OCI-LY3 (cell line): ENCODE data around the gene BIRC7.

Source experiments
- H2AFZ ChIP-seq: fragments of 200-600, 300-600 bp; shearing (Covaris generic); 2 replicates; pipeline ENCODE4 v1.6.0; 2014; ENCODE audit warnings: antibody characterized with exemption, low read depth, low read length
- H3K27ac ChIP-seq: fragments of 200-600, 300-600 bp; sonication (generic); 2 replicates; pipeline ENCODE4 v1.5.1; 2014; ENCODE audit warnings: mild to moderate bottlenecking, low read length, moderate library complexity, mixed read lengths
- H3K27me3 ChIP-seq: fragments of 200-600, 300-600 bp; sonication (generic); 2 replicates; pipeline ENCODE4 v1.6.1; 2014; ENCODE audit warnings: low read depth, low read length, mixed read lengths
- H3K36me3 ChIP-seq: fragments of 200-600, 300-600 bp; sonication (generic); replicated peaks from 2 replicates; pipeline ENCODE3; 2014; ENCODE audit warnings: low read depth, low read length, mixed read lengths
- H3K4me1 ChIP-seq: fragments of 300-600, 200-600 bp; sonication (generic); 2 replicates; pipeline ENCODE4 v1.6.1; 2014; ENCODE audit warnings: low read length, mixed read lengths
- H3K4me2 ChIP-seq: fragments of 200-600, 300-600 bp; sonication (generic); 2 replicates; pipeline ENCODE4 v1.6.1; 2014; ENCODE audit warnings: low read length, mixed read lengths
- H3K4me3 ChIP-seq: fragments of 300-600, 200-600 bp; sonication (generic); 2 replicates; pipeline ENCODE4 v1.5.1; 2014; ENCODE audit warnings: antibody characterized with exemption, mild to moderate bottlenecking, low read length, moderate library complexity
- H3K79me2 ChIP-seq: fragments of 300-600, 200-600 bp; shearing (Covaris generic); 2 replicates; pipeline ENCODE4 v1.6.1; 2014; ENCODE audit warnings: mild to moderate bottlenecking, low read length, mixed read lengths
- H3K9ac ChIP-seq: fragments of 300-600, 200-600 bp; shearing (Covaris generic); 2 replicates; pipeline ENCODE4 v1.6.0; 2014; ENCODE audit warnings: mild to moderate bottlenecking, low read length, moderate library complexity
- H3K9me3 ChIP-seq: fragments of 200-600, 300-600 bp; shearing (Covaris generic); 2 replicates; pipeline ENCODE4 v1.6.1; 2014; ENCODE audit warnings: low read length, mixed read lengths; ENCODE audit not compliant: insufficient read depth
- H4K20me1 ChIP-seq: fragments of 200-600, 300-600 bp; sonication (generic); 2 replicates; pipeline ENCODE4 v1.6.1; 2016; ENCODE audit warnings: low read length, mixed read lengths; ENCODE audit not compliant: insufficient read depth
- CTCF ChIP-seq: fragments of 200-600, 300-600 bp; sonication (generic); IDR thresholded peaks from 2 replicates; pipeline ENCODE4 v1.5.1; 2014; ENCODE audit warnings: antibody characterized with exemption, low read length, low read depth
- EZH2phosphoT487 ChIP-seq: fragments of 200-600 bp; shearing (Covaris generic); IDR thresholded peaks from 2 replicates; pipeline ENCODE4 v1.6.1; 2018; ENCODE audit warnings: antibody characterized with exemption, mixed run types, low read depth

The BIRC7 gene

GRCh38 chr20:63216041-63216848 lies 19.5 kb upstream of the BIRC7 start, which contains the start of gene YTHDF1:
Gene YTHDF1 (minus strand): TSS chr20:63216131. CDS start chr20:63215892, 239 bp downstream.
- H4K20me1 ChIP-seq = peaks cover 23% of the 10 kb centered on the region
- peak within 1 kb of the TSS; percentile 98 for H3K9ac ChIP-seq
- H3K27ac ChIP-seq = peak within 1 kb of the TSS; percentile 54
- H3K79me2 ChIP-seq = peaks cover 47% of the 10 kb centered on the region
- H3K36me3 ChIP-seq = peaks cover 26% of the 10 kb centered on the region
- peaks cover 14% of the 10 kb centered on the region for H3K4me1 ChIP-seq
- H3K9me3 ChIP-seq = no peaks in the 10 kb centered on the region
- peaks cover 4% of the 10 kb centered on the region; the same call in 1 of the 2 replicates for H3K27me3 ChIP-seq
- H3K4me3 ChIP-seq = peak within 1 kb of the TSS; percentile 98
- peak within 1 kb of the TSS; percentile 93 for H3K4me2 ChIP-seq
- no peak for TF ChIP-seq CTCF
- no peak for TF ChIP-seq EZH2phosphoT487
- H2AFZ ChIP-seq = peak within 1 kb of the TSS; percentile 27; the same call in 1 of the 2 replicates

- H3K4me2 ChIP-seq = peak overlapping the region; percentile 82
- H3K9me3 ChIP-seq = no peaks in the 10 kb centered on the region
- H3K36me3 ChIP-seq = peaks cover 26% of the 10 kb centered on the region
- H3K4me1 ChIP-seq = peaks cover 14% of the 10 kb centered on the region
- peaks cover 18% of the 10 kb centered on the region for H4K20me1 ChIP-seq
- no peak overlapping the region for H2AFZ ChIP-seq
- TF ChIP-seq EZH2phosphoT487 (no peak), CTCF (no peak)
- peaks cover 40% of the 10 kb centered on the region for H3K79me2 ChIP-seq
- peak overlapping the region; percentile 85 for H3K9ac ChIP-seq
- peaks cover 7% of the 10 kb centered on the region for H3K27me3 ChIP-seq
- peak overlapping the region; percentile 83 for H3K4me3 ChIP-seq
- H3K27ac ChIP-seq = 0 out of 2 replicates have a peak overlapping the region, but pooled peaks have one; percentile 46
Measured at GRCh38 chr20:63216849-63217471, 18.7 kb upstream of the BIRC7 start.

DNA sequence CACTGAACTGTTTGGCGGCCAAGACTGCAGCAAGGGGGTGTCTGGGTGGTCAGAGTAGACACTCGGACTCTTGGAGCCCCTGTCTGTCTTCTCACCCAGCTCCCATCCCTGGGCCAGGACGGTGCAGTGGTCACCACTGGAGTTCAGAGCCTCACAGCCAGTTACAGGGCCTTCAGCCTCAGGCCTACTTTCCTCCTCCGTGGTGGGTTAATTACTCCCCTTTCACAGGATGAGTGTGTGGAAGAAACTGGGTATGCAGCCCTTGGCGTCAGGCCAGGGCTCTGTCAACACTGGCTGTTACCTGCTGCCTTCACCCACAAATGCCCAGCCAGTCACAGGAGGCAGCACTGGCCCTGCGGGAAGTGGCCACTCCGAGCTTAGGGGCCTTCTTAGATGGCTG lies 18.0 kb upstream of the BIRC7 start:
- peaks cover 12% of the 10 kb centered on the region for H3K27me3 ChIP-seq
- H3K4me2 ChIP-seq = no peak overlapping the region
- peaks cover 19% of the 10 kb centered on the region for H3K36me3 ChIP-seq
- no peaks in the 10 kb centered on the region for H3K9me3 ChIP-seq
- H3K4me3 ChIP-seq = no peak overlapping the region
- H3K9ac ChIP-seq = no peak overlapping the region
- TF ChIP-seq CTCF = no peak
- no peak for TF ChIP-seq EZH2phosphoT487
- peaks cover 14% of the 10 kb centered on the region for H3K4me1 ChIP-seq
- peaks cover 33% of the 10 kb centered on the region for H3K79me2 ChIP-seq
- H4K20me1 ChIP-seq = peaks cover 10% of the 10 kb centered on the region
- no peak overlapping the region for H3K27ac ChIP-seq
- H2AFZ ChIP-seq = no peak overlapping the region
